Aorta (tissue), 5 donors: ENCODE data around the gene IL22. TPM values are rescaled to one million over a fixed set of nuclear protein-coding genes. Genes with fewer than 3 reads are reported as not detected.
A peak's percentile ranks its signal among the peaks of the same experiment; 100 is the strongest.

Source experiments
- ATAC-seq: fragments of 200-7000 bp; cut with Tn5 transposase; one replicate; pipeline ENCODE4 v1.9.1; 2022; ENCODE audit warnings: moderate library complexity; ENCODE audit not compliant: low FRiP score
- DNase-seq, 2 donors: peaks; one replicate each; pipeline ENCODE4 v3.0.0-alpha.2; 2020
- H3K27ac ChIP-seq, 2 donors: one replicate each; pipeline ENCODE4 v1.5.1; 2013; ENCODE audit warnings: low read length in 2 of 2, mild to moderate bottlenecking in 2 of 2, moderate library complexity in 2 of 2, control low read depth in 1 of 2, inconsistent platforms in 1 of 2, low read depth in 1 of 2
- H3K27me3 ChIP-seq, 2 donors: one replicate each; pipeline ENCODE4 v1.6.1; 2013; ENCODE audit warnings: control low read depth in 1 of 2, low read length in 1 of 2, mild to moderate bottlenecking in 1 of 2, moderate library complexity in 1 of 2; ENCODE audit not compliant: insufficient read depth in 2 of 2, control insufficient read depth in 1 of 2
- H3K36me3 ChIP-seq, 2 donors: one replicate each; pipeline ENCODE4 v1.6.1; 2013; ENCODE audit warnings: control low read depth in 1 of 2, low read length in 1 of 2, mild to moderate bottlenecking in 1 of 2; ENCODE audit not compliant: insufficient read depth in 2 of 2, control insufficient read depth in 1 of 2
- H3K4me1 ChIP-seq, 2 donors: one replicate each; pipeline ENCODE4 v1.6.1; 2013; ENCODE audit warnings: low read length in 2 of 2, control low read depth in 1 of 2, mild to moderate bottlenecking in 1 of 2, moderate library complexity in 1 of 2; ENCODE audit not compliant: insufficient read depth in 2 of 2, control insufficient read depth in 1 of 2
- H3K4me3 ChIP-seq, 2 donors: one replicate each; pipeline ENCODE4 v1.5.1; 2013; ENCODE audit warnings: low read length in 2 of 2, control low read depth in 1 of 2, mild to moderate bottlenecking in 1 of 2
- H3K9me3 ChIP-seq: one replicate; pipeline ENCODE4 v1.6.1; 2013; ENCODE audit warnings: mild to moderate bottlenecking, low read length; ENCODE audit not compliant: control insufficient read depth
- WGBS, 2 donors: extraction: QIAGEN DNeasy Blood & Tissue Kit; methylation state at CpG; one replicate each; pipeline ENCODE4 v1.1.7; 2013; 5-methylcytosine and 5-hydroxymethylcytosine counted together
- intact Hi-C, 2 donors: fragments of 100-400 bp; cut with DNase I; formaldehyde crosslinking; loops; one replicate each; pipeline versions ENCODE4 v1.14.2 to v1.15.0; 2022
- polyA plus RNA-seq, 2 donors: library from polyadenylated mRNA; stranded (reverse); fragments of 200-250 nt; gene quantifications; one replicate each; pipeline ENCODE4 v1.2.3, GENCODE V29; 2013
- total RNA-seq, 2 donors: library from RNA; stranded (reverse); fragmentation: NEBNext Ultra II Directional; extraction: Animal tissue kit (Norgen Biotek cat#: 25700); gene quantifications; one replicate each; pipeline ENCODE4 v1.2.1, GENCODE V29; 2021
- donor health status: healthy with polysubstance abuse.
- donor health status: Bipolar disorder and iron deficiency.
- donor health status: DM: no; HTN: no; CAD: no.
- donor health status: DM: no; HTN: no; CAD: no.
- donor health status: DM: yes; HTN: yes; CAD: no.

Gene IL22
- total and polyA plus RNA-seq, 4 donors = not detected

DNA sequence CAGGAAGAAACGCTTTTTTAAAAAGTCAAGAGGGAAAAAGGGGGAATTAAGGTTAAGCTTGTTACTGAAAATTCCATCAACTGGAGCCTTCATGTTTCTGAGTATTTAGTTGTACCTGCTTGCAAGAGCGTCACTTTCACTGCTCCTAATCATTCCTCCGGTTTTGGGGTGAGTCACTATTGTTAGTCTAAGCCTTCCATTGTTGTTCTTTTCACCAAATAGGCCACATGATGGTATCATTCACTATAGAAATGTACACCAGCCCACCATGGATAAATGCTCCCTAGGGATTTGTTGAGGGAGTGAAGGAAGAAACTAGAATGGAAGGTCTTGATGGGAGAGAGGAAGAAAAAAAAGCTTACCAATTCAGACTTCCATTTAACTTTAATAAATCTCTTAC lies 3.0 kb downstream of the IL22 start:
- H3K9me3 ChIP-seq = no peaks in the 10 kb centered on the region
- 73 to 74% methylated on average over 3 of the region's 3 CpGs for WGBS, 2 donors
- H3K36me3 ChIP-seq = no peaks in the 10 kb centered on the region
- H3K4me3 ChIP-seq = no peak overlapping the region
- no peak overlapping the region for H3K27ac ChIP-seq
- ATAC-seq (no peak), DNase-seq (no peak)
- no peaks in the 10 kb centered on the region for H3K27me3 ChIP-seq
- intact Hi-C loops = no loop called here
- no peaks in the 10 kb centered on the region for H3K4me1 ChIP-seq

DNA sequence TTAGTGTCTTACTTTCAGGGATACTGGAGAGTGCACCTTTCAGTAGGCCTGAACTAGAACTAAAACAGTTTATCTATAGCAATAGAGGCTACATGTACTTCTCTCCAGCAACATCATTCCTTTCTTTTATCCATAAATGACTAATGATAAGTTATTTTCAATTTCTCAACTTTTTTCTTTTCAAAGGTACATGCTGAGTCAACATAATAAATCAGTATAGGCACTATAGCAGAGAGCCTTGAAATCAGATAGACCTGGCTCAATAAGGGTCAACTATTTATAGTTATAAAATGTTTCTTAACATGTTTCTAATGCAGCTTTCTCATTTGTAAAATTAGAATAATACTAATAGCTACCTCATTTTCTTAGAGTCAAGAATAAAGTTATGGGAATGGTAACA lies 5.6 kb downstream of the IL22 start:
- no peak for ATAC-seq
- Histone ChIP-seq H3K4me3 (no peak overlapping the region), H3K4me1 (no peaks in the 10 kb centered on the region), H3K27me3 (no peaks in the 10 kb centered on the region), H3K27ac (no peak overlapping the region), H3K36me3 (no peaks in the 10 kb centered on the region), H3K9me3 (no peaks in the 10 kb centered on the region)
- intact Hi-C loops = no loop called here
- no peak for DNase-seq

DNA sequence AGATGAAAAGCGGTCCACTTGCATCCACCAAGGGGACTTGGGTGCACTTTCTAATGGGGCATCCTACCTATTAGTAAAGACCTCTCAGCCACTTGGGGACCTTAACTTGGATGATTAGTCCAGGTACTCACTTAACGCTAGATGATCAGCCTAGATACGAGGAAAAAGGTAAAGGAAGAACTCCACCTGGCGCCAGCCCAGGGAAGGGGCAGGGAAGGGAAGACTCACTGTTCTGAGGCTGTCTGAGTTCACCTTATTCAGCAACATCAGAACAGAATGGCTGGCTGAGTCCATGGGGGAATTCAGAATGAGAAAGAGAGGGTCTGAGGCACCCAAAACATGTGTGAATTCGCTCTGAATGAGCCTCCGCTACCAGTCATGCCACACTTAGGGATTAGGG lies 7.1 kb downstream of the IL22 start:
- Histone ChIP-seq H3K4me3 (no peak overlapping the region), H3K9me3 (no peaks in the 10 kb centered on the region), H3K27me3 (no peaks in the 10 kb centered on the region), H3K27ac (no peak overlapping the region), H3K4me1 (no peaks in the 10 kb centered on the region), H3K36me3 (no peaks in the 10 kb centered on the region)
- intact Hi-C loops = no loop called here
- no peak for DNase-seq
- no peak for ATAC-seq
- WGBS, 2 donors = 94 to 96% methylated on average over 6 of the region's 6 CpGs

DNA sequence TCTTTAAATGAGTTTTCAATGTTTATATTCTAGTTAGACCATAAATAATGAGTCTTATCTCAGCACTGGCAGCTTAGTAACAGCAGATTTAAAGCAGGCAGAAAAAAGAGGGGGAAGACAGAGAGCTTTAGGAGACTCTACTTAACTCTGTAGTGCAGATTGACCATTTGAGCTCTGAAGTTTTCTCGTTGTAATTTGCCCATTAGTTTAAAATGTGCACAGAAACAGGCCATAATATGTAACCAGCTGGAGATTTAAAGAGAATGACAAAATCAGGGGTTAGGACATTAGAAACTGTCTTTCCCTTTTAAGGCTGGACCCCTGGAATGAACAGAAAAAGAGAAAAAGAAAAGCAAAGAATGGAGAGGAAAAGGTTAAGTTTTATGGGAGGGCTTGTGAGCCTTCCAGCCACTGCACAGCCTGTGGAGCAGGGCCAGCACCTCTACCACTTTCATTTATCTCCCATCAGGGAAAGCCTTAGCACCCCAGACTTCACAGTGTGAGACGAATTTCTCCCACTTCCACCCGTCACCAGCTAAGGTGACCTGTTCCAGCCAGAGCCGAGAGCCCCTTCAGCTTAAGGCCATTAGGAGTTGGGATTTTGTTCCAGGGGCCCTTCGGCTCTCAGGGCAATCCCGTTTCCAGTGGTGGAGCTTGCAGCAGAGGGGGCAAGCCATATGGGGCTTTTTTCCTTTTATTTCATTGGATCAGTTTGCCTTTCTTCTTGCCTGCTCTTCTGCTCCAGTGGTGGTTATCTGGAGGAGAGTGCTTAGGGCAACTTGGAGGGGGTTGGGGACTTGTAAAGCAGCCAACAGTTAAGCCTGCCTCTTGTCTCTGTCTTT lies 8.0 kb downstream of the IL22 start:
- no peaks in the 10 kb centered on the region for H3K27me3 ChIP-seq
- DNase-seq = no peak
- WGBS, 2 donors = 4 to 8% methylated on average over 6 of the region's 6 CpGs
- intact Hi-C loops = no loop called here
- H3K27ac ChIP-seq = no peak overlapping the region
- ATAC-seq = peak; percentile 40
- no peaks in the 10 kb centered on the region for H3K36me3 ChIP-seq
- peak overlapping the region in 1 of 2 donors; percentile 28 for H3K4me3 ChIP-seq
- no peaks in the 10 kb centered on the region for H3K4me1 ChIP-seq
- H3K9me3 ChIP-seq = no peaks in the 10 kb centered on the region

DNA sequence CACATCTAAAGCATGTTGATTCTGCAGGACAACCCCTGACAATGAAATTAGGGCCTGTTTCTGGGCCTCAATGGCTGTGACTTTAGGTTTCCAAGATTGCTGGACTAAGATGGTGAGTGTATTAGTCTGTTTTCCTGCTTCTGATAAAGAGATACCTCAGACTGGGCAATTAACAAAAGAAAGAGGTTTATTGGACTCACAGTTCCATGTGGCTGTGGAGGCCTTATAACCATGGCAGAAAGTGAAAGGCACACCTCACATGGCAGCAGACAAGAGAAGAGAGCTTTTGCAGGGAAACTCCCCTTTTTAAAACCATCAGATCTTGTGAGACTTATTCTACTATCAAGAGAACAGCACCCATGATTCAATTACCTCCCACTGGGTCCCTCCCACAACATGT lies 10.6 kb downstream of the IL22 start:
- H3K27ac ChIP-seq = no peak overlapping the region
- no peak for ATAC-seq
- H3K4me1 ChIP-seq = no peaks in the 10 kb centered on the region

DNA sequence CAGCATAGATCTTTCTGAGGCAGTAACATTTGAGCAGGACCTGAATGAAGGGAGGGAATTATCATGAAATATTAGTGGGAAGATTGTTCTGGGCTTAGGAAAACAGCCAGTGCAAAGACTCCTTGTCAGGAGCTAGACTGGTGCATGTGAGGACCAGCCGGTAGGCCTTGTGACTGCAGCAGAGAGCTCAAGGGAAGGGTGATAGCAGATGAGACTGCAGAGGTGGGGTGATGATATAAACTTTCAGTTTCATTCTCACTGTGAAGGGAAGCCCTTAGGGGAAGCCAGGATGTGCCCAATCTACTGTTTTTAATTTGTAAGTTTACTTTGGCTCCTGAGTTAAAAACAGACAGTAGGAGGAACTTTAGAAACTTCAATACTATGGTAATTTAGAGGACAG lies 12.4 kb downstream of the IL22 start:
- no peaks in the 10 kb centered on the region for H3K27me3 ChIP-seq
- DNase-seq (peak in 1 of 2 donors; percentile 60), ATAC-seq (peak; percentile 59)
- no peaks in the 10 kb centered on the region for H3K9me3 ChIP-seq
- H3K36me3 ChIP-seq = no peaks in the 10 kb centered on the region
- H3K4me3 ChIP-seq = no peak overlapping the region
- no peak overlapping the region for H3K27ac ChIP-seq
- 51 to 74% methylated on average over 1 of the region's 1 CpG for WGBS, 2 donors
- peaks cover 0 to 3% of the 10 kb centered on the region in 2 donors for H3K4me1 ChIP-seq
- intact Hi-C loops = no loop called here

More for the DNA sequence above, 10.6 kb downstream of the IL22 start:
- H3K36me3 ChIP-seq = no peaks in the 10 kb centered on the region
- intact Hi-C loops = no loop called here
- H3K27me3 ChIP-seq = no peaks in the 10 kb centered on the region
- DNase-seq = no peak
- H3K9me3 ChIP-seq = no peaks in the 10 kb centered on the region
- H3K4me3 ChIP-seq = no peak overlapping the region

DNA sequence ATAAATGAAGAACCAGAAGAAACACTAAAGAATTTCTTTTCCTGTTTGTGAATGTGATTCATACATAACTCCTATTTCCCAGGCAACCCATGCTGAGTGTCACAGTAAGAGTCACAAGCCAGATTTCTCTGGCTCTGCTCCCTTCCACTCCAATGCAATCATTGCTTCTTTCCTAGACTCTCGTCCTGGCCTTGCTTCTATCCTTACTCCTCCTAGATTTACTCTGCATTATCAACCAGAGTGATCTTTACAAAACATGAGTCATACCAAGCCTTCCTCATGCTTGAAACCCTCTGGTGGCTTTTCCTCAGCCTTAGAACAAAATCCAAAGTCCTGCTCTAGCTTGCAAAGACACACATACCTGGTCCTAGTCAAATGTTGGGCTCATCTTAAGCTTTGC lies 13.3 kb downstream of the IL22 start:
- DNase-seq (no peak), ATAC-seq (peak; percentile 72)
- no peak overlapping the region for H3K27ac ChIP-seq
- WGBS, 2 donors = 0 to 6% methylated on average over 1 of the region's 1 CpG
- intact Hi-C loops = no loop called here
- H3K4me3 ChIP-seq = no peak overlapping the region
- H3K27me3 ChIP-seq = no peaks in the 10 kb centered on the region
- H3K4me1 ChIP-seq = peaks cover 0 to 3% of the 10 kb centered on the region in 2 donors
- no peaks in the 10 kb centered on the region for H3K9me3 ChIP-seq
- H3K36me3 ChIP-seq = no peaks in the 10 kb centered on the region

DNA sequence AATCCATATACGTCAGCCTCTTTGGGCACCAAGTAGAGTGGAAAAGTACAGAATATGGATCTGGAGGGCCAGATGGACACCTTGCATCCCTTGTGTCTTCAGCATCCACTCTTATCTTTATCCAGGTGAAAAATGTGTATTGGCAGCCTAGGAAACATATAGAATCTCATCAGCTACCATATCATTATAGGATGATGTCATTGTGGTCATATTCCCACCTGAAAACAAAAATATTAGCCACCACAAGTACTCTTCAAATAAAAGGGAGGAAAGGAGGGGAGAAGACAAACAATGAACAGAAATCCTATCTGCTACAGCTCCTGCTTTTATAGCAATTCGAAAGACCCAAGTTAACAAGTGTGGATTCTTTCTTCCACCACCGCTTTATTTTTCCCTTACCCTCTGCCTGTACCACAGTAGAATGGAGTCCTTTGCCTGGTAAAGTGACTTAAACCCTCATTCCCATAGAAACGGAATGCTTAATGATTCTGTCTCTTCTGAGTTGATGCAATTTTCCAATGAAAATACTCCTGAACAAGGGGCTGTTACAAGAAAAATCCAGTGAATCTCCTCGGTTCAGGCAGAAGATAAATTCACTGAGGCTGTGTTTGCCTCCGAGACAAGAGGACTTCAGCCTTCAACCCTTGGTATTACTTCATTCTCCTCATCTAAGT lies 14.0 kb downstream of the IL22 start:
- H3K27ac ChIP-seq = no peak overlapping the region
- DNase-seq (no peak), ATAC-seq (no peak)
- intact Hi-C loops = no loop called here
- H3K9me3 ChIP-seq = no peaks in the 10 kb centered on the region
- WGBS, 2 donors = 66% methylated on average over 6 of the region's 6 CpGs
- H3K4me1 ChIP-seq = peaks cover 0 to 3% of the 10 kb centered on the region in 2 donors
- H3K27me3 ChIP-seq = no peaks in the 10 kb centered on the region
- H3K4me3 ChIP-seq = no peak overlapping the region
- no peaks in the 10 kb centered on the region for H3K36me3 ChIP-seq

DNA sequence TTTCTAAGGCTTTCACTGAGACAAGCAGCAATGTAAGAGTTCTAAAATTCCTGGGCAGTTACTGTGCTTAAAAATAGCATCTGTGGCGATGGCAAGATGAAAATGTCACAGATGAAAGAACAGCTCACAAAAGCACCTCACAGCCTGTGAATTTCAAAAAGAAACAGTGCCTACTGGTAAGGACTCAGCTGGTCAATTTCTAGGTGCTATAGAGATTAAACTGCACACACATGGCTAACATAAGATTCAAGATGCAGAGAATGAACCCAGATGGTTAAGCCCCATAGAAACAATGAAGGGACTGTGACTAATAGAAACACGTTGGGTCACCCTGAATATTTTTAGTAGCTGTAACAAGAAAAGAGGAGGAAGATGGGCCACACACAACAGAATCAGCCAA lies 15.8 kb downstream of the IL22 start:
- Histone ChIP-seq H3K9me3 (no peaks in the 10 kb centered on the region), H3K4me3 (no peak overlapping the region), H3K4me1 (peaks cover 0 to 3% of the 10 kb centered on the region in 2 donors), H3K27me3 (no peaks in the 10 kb centered on the region), H3K36me3 (no peaks in the 10 kb centered on the region), H3K27ac (no peak overlapping the region)
- DNase-seq (no peak), ATAC-seq (no peak)
- intact Hi-C loops = no loop called here
- WGBS, 2 donors = 5% methylated on average over 2 of the region's 2 CpGs
